COLO668 (cell line): ENCODE data around the gene C1D.
"Not testable (repeated sequence)": the region's sequence is repeated elsewhere in the genome, so short reads cannot be mapped to it uniquely, and the experiment has no call there.

Source experiments
- DNase-seq: peaks from one replicate; lab custom pipeline; 2025; ENCODE audit not compliant: unreplicated experiment; lab: John Stamatoyannopoulos, UW

C1D gene, protein sequence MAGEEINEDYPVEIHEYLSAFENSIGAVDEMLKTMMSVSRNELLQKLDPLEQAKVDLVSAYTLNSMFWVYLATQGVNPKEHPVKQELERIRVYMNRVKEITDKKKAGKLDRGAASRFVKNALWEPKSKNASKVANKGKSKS

DNA sequence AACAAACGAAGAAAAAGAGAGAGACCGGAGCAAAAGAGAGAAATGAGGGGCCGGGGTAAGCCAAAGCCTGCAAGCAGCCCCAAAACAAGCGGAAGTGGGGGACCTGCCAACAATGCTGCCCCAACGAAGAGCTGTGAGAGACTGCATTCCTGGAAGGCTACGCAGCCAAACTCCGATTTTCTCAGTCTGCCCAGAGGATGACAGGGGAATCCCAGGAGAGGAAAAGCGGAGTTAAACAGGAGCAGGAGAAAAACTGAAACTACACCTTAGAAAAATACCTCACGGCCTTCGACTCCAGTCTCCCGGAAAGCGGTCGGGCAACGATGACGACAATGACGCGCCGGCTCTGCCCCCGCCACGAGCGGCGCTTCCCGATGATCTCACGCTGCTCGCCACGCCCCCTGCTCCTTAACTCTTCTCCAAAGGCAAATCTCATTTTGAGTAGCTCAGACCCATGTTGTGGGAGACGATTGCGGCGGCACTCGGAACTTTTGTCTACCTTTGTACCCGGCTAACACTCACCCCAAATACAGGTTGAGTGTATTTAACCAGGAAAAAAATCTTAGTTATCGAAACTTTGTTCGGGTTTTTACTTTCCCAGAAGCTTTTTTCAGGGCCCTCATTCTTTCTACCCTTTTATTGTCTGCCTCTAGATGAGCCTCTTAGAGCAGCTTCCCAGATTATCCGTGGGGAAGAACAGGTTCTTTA lies at the start of gene C1D:
Gene C1D (minus strand): TSS at position 325 of the 708 bp plus-strand sequence. CDS start 15,694 bp downstream, outside the sequence.
- peak; percentile 94 for DNase-seq

DNA sequence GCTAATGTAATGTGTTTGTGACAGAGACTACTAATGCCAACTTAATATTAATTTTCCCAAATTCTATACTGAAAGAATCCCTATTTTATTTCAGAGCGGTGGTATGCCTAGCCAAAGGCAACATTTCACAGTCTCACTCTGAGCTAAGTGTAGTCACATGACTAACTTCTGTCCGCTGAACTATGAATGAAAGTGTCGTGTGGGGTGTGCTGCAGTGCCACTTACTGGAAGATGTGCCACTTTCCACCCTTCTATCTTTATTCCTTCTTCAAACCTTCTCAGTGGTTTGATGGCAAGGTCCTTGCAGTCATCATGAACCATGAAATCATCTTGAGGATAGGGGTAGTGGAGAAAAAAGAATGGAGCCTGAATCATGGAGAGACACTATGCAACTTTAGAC lies 47.3 kb upstream of the C1D start:
- DNase-seq = no peak

DNA sequence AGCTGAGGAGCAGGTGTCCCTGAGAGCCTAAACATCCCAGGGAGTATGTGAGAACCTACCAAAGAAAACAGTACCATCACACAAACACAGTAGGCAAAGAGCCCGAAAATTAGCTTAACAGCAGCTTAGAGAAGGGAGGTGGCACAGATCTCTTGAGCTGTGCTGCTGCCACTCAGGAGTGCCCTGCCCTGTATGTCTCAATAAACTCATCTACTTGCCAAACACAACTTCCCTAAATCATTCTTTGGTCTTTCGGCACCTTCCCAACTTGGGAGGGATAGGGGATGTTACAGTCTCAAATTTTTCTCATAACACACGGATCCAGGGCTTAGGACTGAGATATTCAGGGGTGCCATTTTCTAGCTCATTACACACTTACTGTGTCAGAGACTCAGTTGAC lies 45.3 kb upstream of the C1D start:
- no peak for DNase-seq

DNA sequence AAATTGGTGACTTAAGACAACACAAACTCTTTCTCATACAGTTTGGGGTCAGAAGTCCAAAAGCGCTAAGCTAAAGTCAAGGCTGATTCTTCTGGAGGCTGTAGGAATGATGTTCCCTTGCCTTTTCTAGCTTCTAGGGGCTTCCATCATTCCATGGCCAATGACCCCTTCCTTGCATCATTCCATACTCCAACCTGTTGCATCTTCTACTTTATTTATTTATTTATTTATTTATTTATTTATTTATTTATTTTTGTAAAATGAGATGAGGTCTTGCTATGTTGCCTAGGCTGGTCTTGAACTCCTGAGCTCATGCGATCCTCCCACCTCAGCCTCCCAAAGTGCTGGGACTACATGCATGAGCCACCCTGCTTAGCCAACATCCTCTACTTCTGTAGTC lies 44.7 kb upstream of the C1D start:
- DNase-seq = no peak

DNA sequence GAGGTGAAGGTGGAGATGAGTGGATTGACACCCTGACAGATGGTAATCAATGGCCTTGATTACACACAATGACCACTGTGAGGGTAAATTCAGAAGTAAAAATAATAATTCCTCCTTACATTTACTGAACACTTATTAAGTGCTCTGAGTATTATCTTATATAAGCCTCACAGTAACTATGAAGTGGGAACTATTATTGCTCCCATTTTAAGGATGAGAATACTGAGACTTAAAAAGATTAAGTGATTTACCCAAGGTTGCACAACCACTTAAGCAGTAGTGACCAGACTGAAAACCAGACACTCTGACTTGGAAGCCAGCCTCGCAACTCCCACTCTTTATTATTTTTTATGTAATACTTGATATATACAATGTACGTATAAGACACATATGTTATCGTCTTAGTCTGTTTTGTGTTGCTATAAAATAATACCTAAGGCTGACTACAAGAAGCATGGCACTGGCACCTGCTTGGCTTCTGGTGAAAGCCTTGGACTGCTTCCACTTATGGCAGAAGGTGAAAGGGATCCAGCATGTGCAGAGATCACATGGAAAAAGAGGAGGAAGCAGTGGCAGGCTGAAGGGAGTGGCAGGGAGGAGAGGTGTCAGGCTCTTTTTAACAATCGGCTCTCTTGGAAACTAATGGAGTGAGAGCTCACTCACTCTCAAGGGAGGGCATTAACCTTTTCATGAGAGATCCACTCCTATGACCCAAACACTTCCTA lies 41.5 kb upstream of the C1D start:
- DNase-seq = no peak

DNA sequence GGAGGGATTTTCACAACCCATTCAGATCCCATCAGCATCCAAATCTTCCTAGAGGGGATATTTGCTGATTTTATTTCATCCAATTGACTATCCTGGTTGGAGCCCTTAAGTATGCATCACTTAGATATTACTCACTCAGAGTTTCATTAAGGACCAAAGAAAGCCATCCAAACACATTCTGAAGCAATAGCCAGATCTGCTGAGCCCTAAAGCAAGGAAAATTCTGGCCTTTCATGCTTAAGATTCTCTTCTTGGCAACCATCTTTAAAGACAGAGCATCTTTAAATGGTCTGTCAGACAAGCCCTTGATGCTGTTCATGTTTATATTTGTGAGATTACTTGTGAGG lies 40.9 kb upstream of the C1D start:
- no peak for DNase-seq

DNA sequence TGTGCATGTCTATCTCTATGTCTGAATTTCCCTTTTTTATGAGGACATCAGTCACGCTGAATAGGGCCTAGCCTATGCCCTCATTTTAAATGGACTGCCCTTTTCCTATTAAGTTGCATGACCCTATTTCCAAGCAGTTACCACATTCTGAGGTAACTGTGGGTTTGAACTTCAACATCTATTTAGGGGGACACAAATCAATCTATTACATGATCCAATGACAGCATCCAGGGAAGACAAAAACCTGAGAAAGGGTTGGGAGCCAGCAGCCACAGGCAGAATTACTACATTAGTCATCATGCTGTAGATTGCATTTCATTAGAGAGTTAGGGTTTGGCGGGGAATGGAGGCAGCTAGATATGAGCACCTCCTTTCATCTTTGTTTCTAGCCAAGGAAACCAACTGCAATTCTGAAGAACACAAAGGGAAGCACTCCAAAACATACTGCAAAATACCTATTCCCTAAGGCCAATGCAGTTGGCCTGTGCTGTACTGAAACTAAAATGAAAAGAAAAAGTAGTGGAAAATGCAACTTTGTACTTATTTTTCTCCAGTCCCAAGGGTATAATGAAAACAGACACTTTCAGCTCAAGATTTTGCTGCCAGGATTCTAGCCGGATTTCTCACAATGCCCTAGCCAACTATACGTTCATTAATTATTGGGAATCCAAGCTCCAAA lies 40.4 kb upstream of the C1D start:
- no peak for DNase-seq

DNA sequence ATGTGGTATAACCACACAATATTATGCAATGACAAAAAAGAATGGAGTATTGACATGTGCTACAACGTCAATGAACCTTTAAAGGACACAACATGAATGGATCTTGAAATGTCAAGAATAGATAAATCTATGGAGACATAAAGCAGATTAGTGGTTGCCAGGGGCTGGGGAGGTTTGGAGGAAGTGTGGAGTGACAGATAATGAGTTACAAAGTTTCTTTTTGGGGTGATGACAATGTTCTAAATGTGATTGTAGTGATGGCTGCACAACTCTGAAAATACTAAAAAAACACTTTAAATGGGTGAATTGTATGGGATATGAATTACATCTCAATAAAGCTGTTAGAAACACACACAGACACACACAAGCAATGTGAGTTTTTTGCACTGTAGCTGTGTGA lies 37.4 kb upstream of the C1D start:
- DNase-seq = no peak

DNA sequence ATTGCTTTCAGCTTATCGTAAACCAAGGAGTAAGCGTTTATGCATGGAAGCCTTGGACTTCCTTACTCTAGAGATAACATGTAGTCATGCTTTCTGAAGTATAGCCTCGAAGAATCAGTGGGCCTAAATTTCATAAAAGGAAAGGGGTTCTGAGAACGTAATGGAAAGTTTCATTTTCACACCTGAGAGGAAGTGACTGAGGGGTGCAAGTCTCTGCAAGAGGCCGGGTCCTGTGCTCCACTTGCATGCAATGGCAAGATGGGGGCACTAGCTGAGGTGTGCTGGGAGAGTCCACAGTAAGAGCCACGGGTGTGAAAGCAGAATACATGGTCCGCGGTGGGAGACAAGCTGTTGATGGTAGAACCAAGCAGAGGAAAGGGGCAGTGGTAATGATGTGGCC lies 36.5 kb upstream of the C1D start:
- DNase-seq = no peak

DNA sequence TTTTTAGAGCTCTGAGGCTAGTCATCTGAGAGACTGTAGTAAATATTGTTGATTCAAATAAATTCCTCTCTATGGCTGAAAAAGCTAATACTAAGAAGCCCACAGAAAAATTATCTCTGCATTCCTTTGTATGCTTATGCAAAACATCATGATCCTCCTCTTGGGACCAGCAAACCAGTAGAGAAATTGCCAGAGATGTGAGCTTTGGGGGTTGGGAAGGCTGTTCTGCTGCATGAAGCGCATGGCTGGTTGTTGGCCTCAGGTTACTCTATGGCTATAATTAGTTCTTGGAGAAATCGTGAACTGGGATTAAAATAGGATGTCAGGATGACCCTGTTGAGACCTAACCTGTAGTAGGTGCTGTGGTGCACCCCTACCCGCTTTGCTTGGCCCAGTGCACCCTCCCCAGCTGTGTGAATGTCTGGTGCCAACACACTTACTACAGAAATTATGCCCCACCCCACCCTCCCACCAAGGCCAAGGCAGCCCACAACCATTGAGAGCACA lies 35.5 kb upstream of the C1D start:
- no peak for DNase-seq

DNA sequence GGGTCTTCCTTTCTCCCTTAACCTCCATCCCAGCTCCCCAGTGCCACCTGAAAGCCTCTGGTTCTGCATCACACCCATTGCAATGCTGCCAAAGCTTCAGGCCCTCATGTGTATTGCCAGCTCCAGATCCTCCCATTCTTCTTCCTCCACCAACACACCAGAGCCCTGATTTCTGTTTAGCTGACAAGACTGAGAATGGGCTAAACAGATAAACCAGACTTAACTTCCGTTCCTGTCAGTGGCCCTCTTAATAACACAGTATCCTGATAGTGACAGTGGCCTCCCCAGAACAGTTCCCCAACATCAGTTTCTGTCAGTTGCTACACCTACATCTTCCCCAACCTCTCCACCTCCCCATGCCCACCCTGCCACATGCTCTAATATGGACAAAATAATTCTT lies 31.3 kb upstream of the C1D start:
- DNase-seq = no peak

DNA sequence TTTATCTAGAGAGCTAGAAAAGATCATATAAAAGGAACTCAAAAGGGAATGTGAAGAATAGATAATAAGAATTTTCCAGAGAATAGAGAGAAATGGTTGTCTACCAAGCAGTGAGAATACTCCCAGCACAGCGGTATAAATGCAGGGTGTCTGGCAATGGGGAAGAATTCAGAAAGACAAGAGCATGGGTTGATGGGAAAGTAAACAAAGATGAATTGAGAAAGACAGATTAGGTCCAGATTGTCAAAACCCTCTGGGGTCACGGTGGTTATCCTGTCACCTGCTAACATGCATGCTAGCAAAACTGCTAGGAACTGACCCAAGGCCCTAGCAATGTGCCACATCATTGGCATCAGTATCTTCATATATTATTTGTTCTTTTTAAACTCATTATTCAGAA lies 30.8 kb upstream of the C1D start:
- DNase-seq = no peak

DNA sequence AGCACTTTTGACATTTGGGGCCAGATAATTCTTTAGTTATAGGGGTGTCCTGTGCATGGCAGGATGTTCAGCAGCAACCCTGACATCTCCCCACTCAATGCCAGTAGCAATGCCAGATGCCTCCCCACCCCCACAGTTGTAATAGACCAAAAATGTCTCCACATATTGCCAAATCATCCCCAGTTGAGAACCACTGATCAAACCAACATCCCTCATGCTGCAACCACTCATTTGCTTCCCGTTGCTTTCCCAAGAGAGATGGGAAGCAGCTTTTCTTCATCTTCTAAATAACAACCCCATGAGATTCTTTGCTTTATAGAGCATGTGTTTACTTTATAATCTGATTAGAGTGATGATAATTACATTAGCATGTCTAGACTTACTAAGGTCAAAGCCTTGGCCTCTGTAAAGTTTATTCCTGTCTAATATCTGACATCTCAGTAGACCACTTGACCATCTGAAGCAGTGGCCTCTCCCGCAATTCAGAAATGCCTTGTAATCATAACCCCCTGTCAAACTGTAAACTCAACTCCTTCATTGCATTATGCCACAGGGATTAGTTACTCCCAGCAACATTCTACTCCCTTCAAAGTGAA lies 28.7 kb upstream of the C1D start:
- no peak for DNase-seq

DNA sequence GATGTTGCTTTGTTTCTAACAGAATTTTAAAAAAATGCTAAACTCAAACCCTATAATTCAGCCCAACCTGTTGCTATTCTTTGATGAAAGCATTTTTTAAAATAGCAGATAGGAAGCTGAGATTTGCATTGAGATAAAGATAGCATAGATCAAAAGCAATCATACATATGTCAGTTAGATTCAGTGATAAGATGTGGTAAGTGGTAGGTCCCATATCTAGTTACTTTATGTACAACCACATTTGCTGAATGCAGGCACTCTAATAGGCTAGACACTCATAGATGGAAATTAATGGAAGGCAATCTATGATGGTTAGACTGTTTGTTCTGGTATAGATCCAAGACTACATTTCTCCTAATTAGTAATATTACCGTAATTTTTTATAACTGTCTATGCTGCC lies 27.2 kb upstream of the C1D start:
- DNase-seq = no peak

DNA sequence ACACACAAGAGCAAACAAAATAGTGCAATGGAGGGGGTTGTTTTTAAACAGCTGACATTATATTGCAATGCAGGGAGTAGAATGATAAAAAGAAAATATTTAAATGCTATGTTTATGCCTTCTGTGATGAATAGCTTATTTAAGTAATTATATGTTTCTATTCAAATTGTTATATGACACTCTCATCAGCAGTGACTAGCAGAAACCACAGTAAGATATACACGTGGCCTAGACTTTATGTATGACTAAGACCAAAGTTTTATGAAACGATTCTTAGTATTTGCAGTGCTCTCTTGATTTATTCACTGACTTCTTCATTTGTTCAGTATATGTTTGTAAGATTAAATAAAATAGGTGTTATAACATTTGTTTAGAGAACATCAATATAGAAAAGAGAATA lies 26.1 kb upstream of the C1D start:
- no peak for DNase-seq

DNA sequence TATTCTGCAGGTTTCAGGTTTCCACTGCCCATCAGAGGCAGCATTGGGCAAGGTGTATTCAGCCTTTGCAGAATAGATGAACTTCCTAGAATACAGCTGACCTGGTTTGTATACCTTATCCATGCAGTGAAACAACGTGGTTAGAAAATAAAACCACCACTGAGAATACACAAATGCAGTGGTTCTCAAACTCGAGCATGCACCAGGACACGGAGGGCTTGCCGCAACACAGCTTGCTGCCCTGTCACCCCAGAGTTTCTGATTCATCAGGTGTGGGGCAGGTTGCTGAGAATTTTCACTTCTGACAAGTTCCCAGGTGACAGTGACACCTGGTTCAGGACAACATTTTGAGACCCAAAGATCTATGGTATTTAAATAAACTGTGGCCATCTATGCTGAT lies 23.4 kb upstream of the C1D start:
- no peak for DNase-seq

DNA sequence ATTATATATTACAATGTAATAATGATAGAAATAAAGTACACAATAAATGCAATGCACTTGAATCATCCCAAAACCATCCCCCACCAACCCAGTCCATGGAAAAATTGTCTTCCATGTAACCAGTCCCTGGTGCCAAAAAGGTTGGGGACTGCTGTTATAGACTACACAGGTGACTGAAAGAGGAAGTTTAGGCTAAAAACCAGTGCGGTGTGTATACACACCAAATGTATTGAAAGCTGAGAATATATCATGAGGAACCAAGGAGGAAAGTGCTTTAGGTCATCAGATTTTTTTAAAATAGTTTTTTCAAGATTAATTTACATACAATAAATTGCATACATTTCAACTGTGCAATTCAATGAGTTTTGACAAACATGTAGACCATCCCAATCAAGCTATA lies 20.5 kb upstream of the C1D start:
- DNase-seq = no peak

DNA sequence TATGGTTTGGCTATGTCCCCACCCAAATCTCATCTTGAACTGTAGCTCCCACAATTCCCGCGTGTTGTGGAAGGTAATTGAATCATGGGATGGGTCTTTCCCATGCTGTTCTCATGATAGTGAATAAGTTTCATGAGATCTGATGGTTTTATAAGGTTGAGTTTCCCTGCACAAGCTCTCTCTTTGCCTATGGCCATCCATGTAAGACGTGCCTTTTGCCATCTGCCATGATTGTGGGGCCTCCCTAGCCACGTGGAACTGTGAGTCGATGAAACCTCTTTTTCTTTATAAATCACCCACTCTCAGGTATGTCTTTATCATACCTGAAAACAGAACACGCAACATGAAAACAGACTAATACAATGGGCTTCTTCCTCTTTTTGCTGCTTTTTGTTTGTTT lies 11.2 kb upstream of the C1D start:
- DNase-seq = no peak

DNA sequence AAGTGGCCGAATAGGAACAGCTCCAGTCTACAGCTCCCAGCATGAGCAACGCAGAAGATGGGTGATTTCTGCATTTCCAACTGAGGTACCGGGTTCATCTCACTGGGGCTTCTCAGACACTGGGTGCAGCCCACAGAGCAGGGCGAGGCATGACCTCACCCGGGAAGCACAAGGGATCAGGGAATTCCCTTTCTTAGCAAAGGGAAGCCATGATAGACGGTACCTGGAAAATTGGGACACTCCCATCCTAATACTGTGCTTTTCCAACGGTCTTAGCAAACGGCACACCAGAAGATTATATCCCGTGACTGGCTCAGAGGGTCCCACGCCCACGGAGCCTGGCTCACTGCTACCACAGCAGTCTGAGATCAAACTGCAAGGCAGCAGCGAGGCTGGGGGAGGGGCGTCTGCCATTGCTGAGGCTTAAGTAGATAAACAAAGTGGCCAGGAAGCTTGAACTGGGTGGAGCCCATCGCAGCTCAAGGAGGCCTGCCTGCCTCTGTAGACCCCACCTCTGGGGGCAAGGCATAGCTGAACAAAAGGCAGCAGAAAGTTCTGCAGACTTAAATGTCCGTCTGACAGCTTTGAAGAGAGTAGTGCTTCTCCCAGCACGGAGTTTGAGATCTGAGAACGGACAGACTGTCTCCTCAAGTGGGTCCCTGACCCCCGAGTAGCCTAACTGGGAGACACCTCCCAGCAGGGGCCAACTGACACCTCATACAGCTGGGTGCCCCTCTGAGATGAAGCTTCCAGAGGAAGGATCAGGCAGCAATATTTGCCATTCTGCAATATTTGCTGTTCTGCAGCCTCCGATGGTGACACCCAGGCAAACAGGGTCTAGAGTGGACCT lies 1.2 kb upstream of the C1D start:
- not testable (repeated sequence) for DNase-seq

DNA sequence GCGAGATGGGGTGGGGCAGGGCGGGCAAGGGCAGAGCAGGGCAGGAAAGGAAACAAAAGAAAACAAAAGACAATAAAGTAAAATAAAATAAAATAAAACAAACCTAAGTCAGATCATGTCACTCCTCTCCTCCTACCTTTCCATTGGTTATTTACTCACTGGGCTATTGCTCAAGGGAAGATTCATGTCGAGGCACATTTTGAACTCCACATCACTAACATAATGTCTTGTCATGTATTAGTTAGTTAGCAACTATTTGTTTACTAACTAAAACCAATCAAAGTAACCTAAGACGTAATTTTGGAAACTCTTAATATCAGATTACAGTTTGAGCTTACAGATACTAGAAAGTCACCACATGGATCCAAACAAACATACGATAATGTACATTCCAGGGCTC lies 2.2 kb downstream of the C1D start:
- no peak for DNase-seq
